Measurements from ENCODE around the gene FHL1. TPM values are rescaled to one million over a fixed set of nuclear protein-coding genes. Genes with fewer than 3 reads are reported as not detected.

The FHL1 gene
- total RNA-seq, 1 donor from 2014 or later = 15.5 TPM

DNA sequence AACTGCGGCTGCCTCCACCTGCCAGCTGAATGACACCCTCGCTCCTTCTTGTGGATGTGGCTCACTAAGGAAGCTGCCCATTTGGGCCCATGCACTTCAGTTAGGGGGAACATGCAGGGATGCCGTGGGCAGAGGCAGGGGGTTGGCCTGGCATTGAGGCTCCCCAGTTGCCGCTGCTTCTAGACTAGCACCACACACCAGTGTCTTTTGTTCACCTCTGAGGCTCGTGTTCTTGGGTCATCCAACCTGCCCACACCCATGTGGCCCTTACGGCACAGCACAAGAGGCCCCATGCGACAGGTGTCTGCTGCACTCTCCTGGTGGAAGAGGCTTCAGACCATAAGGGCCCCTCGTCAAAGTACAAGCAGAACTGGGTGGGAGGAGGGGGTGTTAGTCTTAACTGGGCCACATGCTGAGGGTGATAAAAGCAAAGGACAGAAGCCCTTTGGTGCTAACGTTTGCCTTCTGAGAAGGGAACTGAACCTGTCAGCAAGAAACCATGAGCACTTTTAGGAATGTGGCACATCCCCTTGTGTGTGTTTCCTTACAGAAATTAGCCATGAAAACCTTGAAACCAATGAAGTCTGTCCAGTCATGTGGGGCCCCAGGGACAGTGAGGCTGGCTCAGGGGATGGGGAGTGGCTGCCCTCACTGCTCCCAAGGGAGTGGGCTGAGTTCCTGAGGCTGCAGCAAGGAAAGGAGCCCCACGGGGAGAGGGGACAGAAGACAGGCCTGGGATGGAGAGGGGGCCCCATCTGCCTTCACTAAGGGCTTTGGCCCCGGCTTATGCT lies 64.6 kb downstream of the FHL1 start:
- no peak for TF ChIP-seq CTCF (conservative IDR thresholded peaks at IDR 0.05; ENCODE audit: low read depth, low read length)
- H3K4me3 ChIP-seq (ENCODE audit: low read depth, low read length) = no peak overlapping the region
- no peak for DNase-seq (ENCODE audit: low read depth)

GRCh38 chrX:136212557-136213111 lies 65.3 kb downstream of the FHL1 start:
- no peak for TF ChIP-seq CTCF (conservative IDR thresholded peaks at IDR 0.05; ENCODE audit: low read depth, low read length)
- DNase-seq (ENCODE audit: low read depth) = no peak
- no peak overlapping the region for H3K4me3 ChIP-seq (ENCODE audit: low read depth, low read length)

DNA sequence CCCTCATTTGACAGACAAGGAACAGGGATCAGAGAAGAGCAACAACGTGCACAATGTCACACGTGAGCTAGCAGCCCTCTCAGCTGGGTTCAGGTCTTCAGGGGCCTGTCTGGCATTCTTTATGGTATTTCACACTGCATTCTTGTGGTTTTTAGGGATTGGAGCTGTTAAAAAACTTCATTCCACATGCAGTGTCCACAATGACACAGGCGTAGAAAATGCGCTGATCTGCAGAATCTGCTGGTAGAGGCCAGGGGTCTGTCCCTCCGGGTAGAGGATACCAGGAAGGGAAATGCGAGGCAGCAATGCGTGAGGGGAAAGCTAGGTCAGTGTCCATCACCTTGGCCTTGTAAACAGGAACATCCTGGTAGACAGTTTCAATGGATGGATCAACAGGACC lies 67.2 kb downstream of the FHL1 start:
- peak; percentile 84 for DNase-seq (ENCODE audit: low read depth)

GRCh38 chrX:136215559-136215958 lies 68.2 kb downstream of the FHL1 start:
- TF ChIP-seq CTCF (conservative IDR thresholded peaks at IDR 0.05; ENCODE audit: low read depth, low read length) = no peak
- no peak for DNase-seq (ENCODE audit: low read depth)
- no peak overlapping the region for H3K4me3 ChIP-seq (ENCODE audit: low read depth, low read length)

More for the DNA sequence above, 67.2 kb downstream of the FHL1 start:
- no peak overlapping the region for H3K4me3 ChIP-seq (ENCODE audit: low read depth, low read length)
- TF ChIP-seq CTCF (conservative IDR thresholded peaks at IDR 0.05; ENCODE audit: low read depth, low read length) = no peak

- no peak overlapping the region for H3K4me3 ChIP-seq (ENCODE audit: low read depth, low read length)
- DNase-seq (ENCODE audit: low read depth) = no peak
- no peak for TF ChIP-seq CTCF (conservative IDR thresholded peaks at IDR 0.05; ENCODE audit: low read depth, low read length)
These were observed 72.6 kb downstream of the FHL1 start for GRCh38 chrX:136219893-136220292.

GRCh38 chrX:136220540-136220939 lies 73.2 kb downstream of the FHL1 start:
- TF ChIP-seq CTCF (conservative IDR thresholded peaks at IDR 0.05; ENCODE audit: low read depth, low read length) = no peak

DNA sequence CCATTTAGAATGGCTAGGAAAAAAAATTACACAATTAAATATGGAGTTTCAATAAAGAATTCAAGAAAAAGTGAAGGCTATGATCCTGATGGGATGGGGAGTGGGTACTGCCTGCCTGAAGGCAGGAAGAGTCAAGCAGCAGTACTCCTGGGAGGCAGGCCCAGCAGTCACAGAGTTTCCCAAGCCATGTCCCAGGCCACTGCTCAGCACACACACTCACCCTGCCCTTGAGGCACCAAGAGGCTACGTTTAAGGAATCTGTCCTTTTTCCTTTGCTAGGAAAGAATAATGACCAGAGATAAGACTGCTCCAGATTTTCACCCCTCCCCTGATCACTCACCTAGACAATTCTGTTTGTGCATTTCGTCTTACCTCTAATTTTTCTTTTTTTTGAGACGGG lies 73.6 kb downstream of the FHL1 start:
- no peak for DNase-seq (ENCODE audit: low read depth)
- no peak for TF ChIP-seq CTCF (conservative IDR thresholded peaks at IDR 0.05; ENCODE audit: low read depth, low read length)
- no peak overlapping the region for H3K4me3 ChIP-seq (ENCODE audit: low read depth, low read length)

More at GRCh38 chrX:136220540-136220939, 73.2 kb downstream of the FHL1 start:
- H3K4me3 ChIP-seq (ENCODE audit: low read depth, low read length) = no peak overlapping the region
- DNase-seq (ENCODE audit: low read depth) = no peak
